Panc1 (cell line): ENCODE measurements around the gene CEACAM21. TPM values are rescaled to one million over a fixed set of nuclear protein-coding genes. Genes with fewer than 3 reads are reported as not detected.

Source experiments
- ATAC-seq: fragments of 200-7000 bp; cut with Tn5 transposase; 2 replicates; pipeline ENCODE4 v1.9.1; 2020; ENCODE audit warnings: mild to moderate bottlenecking, moderate library complexity
- BruUV-seq: library from RNA; stranded (reverse); fragments of 400-500 nt; replicated peaks from 2 replicates; lab custom pipeline; 2021; lab: Mats Ljungman, UMichigan
- CTCF ChIA-PET: fragments of 300-600 bp; sonication (Branson Sonifier 250); formaldehyde crosslinking; loops from one replicate; lab custom pipeline; 2022; ENCODE audit warnings: antibody characterized with exemption; lab: Charles Lee
- POLR2A ChIA-PET: fragments of 300-600 bp; sonication (Branson Sonifier 250); formaldehyde crosslinking; loops from one replicate; lab custom pipeline; 2022; ENCODE audit warnings: antibody characterized with exemption; lab: Charles Lee
- DNase-seq: peaks from one replicate; pipeline ENCODE4 v3.0.0-alpha.2; 2010; ENCODE audit warnings: low read depth, low spot score
- H3K27ac ChIP-seq: 2 replicates; pipeline ENCODE4 v1.5.1; 2011; ENCODE audit warnings: mild to moderate bottlenecking, low read length, inconsistent platforms
- H3K27me3 ChIP-seq: fragments of 200-500 bp; sonication (Bioruptor generic); 2 replicates; pipeline ENCODE4 v1.6.0; 2014; ENCODE audit warnings: low read length, inconsistent platforms; ENCODE audit not compliant: control insufficient read depth, insufficient read depth
- H3K36me3 ChIP-seq: fragments of 200-500 bp; sonication (Bioruptor generic); 2 replicates; pipeline ENCODE4 v1.5.1; 2014; ENCODE audit warnings: inconsistent platforms, mild to moderate bottlenecking, low read length, moderate library complexity; ENCODE audit not compliant: control insufficient read depth, insufficient read depth
- H3K4me1 ChIP-seq: 2 replicates; pipeline ENCODE4 v1.5.1; 2011; ENCODE audit warnings: inconsistent platforms, mild to moderate bottlenecking, low read length, moderate library complexity; ENCODE audit not compliant: control insufficient read depth, insufficient read depth
- H3K4me3 ChIP-seq, 2 experiments: 2 replicates each; pipeline ENCODE4 v1.5.1; 2011 to 2012; ENCODE audit warnings: low read depth in 2 of 2, low read length in 2 of 2, mild to moderate bottlenecking in 2 of 2, inconsistent platforms in 1 of 2, moderate library complexity in 1 of 2
- H3K9me3 ChIP-seq: fragments of 200-500 bp; sonication (Bioruptor generic); 2 replicates; pipeline ENCODE4 v1.5.1; 2014; ENCODE audit warnings: low read depth, mild to moderate bottlenecking, inconsistent platforms, low read length, moderate library complexity; ENCODE audit not compliant: control insufficient read depth, insufficient read depth
- CTCF ChIP-seq: fragments of 450-650 bp; IDR thresholded peaks from 2 replicates; pipeline ENCODE4 v1.5.1; 2017; ENCODE audit warnings: mild to moderate bottlenecking
- POLR2AphosphoS5 ChIP-seq: IDR thresholded peaks from 2 replicates; pipeline ENCODE4 v1.6.1; 2012; ENCODE audit warnings: mild to moderate bottlenecking, low read depth, low read length, moderate library complexity
- REST ChIP-seq, 2 experiments: IDR thresholded peaks; 2 replicates each; pipeline ENCODE4 v1.6.1; 2011 to 2012; ENCODE audit warnings: low read depth in 2 of 2, control low read depth in 1 of 2, low read length in 1 of 2, mild to moderate bottlenecking in 1 of 2, moderate library complexity in 1 of 2; ENCODE audit not compliant: insufficient read depth in 1 of 2
- TCF7L2 ChIP-seq: IDR thresholded peaks from 2 replicates; pipeline ENCODE4 v1.6.1; 2011; ENCODE audit warnings: mild to moderate bottlenecking, low read depth, low read length, inconsistent platforms
- in situ Hi-C: cut with HindIII; loops from 2 replicates; pipeline ENCODE4 v1.10.0; 2016; ENCODE audit warnings: low sequenced_read_pairs, low pct_unique_long_range_greater_than_20kb
- intact Hi-C: fragments of 100-400 bp; cut with micrococcal nuclease; formaldehyde crosslinking; loops from one replicate; pipeline ENCODE4 v1.10.0; 2022; ENCODE audit not compliant: unreplicated experiment
- total RNA-seq: library from RNA; stranded (reverse); gene quantifications from one replicate; pipeline ENCODE4 v1.2.1, GENCODE V29; 2021; ENCODE audit not compliant: unreplicated experiment

The CEACAM21 gene
- total RNA-seq, 1 experiment from 2014 or later, result not detected

GRCh38 chr19:41587838-41588210 is 11.9 kb downstream of the CEACAM21 start:
- in situ Hi-C loops (no loop called here), intact Hi-C loops (no loop called here)
- no TSS peak for BruUV-seq
- ChIA-PET CTCF (interaction anchor here (0.7 kb wide), 1 partner anchor 308 kb away, joined by 3 read pairs; no protein-coding TSS in a partner anchor), POLR2A (no interaction called here)
- DNase-seq (no peak), ATAC-seq (no peak)
- H3K4me1 ChIP-seq, result no peaks in the 10 kb centered on the region
- no peaks in the 10 kb centered on the region for H3K36me3 ChIP-seq
- H3K27ac ChIP-seq, result no peak overlapping the region
- H3K27me3 ChIP-seq, result no peaks in the 10 kb centered on the region
- TF ChIP-seq TCF7L2 (no peak), CTCF (no peak), POLR2AphosphoS5 (no peak)
- no peaks in the 10 kb centered on the region for H3K9me3 ChIP-seq
- H3K4me3 ChIP-seq, result no peak overlapping the region

GRCh38 chr19:41588497-41589209 is 12.7 kb downstream of the CEACAM21 start:
- intact Hi-C loops (no loop called here), in situ Hi-C loops (no loop called here)
- BruUV-seq, result no TSS peak
- ChIA-PET POLR2A (no interaction called here), CTCF (no interaction called here)
- no peak for TF ChIP-seq CTCF
- TF ChIP-seq REST (IDR thresholded peaks at IDR 0.05; ENCODE audit: insufficient read depth in 1 of 2, low read depth in 2 of 2, low read length in 1 of 2), result peak; percentile 95 to 96
- Histone ChIP-seq H3K4me1 (no peaks in the 10 kb centered on the region), H3K27ac (no peak overlapping the region), H3K9me3 (no peaks in the 10 kb centered on the region), H3K27me3 (no peaks in the 10 kb centered on the region), H3K36me3 (no peaks in the 10 kb centered on the region), H3K4me3 (no peak overlapping the region)
- DNase-seq (no peak), ATAC-seq (no peak)
